Testis (tissue), 3 donors: ENCODE data around the gene KCNF1. TPM values are rescaled to one million over a fixed set of nuclear protein-coding genes. Genes with fewer than 3 reads are reported as not detected.

Source experiments
- DNase-seq: peaks from one replicate; pipeline ENCODE4 v3.0.0-alpha.2; 2019
- H3K27ac ChIP-seq, 2 donors: fragments of 200-600 bp; sonication (generic); one replicate each; pipeline ENCODE4 v1.5.1; 2019
- H3K27me3 ChIP-seq: fragments of 200-600 bp; sonication (generic); one replicate; pipeline ENCODE4 v1.5.1; 2019
- H3K36me3 ChIP-seq: fragments of 200-600 bp; sonication (generic); one replicate; pipeline ENCODE4 v1.5.1; 2017; ENCODE audit warnings: low read depth; ENCODE audit errors: missing control alignments
- H3K4me1 ChIP-seq: fragments of 200-600 bp; sonication (generic); one replicate; pipeline ENCODE4 v1.5.1; 2019
- H3K4me3 ChIP-seq, 2 donors: fragments of 200-600 bp; sonication (generic); one replicate each; pipeline ENCODE4 v1.5.1; 2017 to 2019
- H3K9me3 ChIP-seq: fragments of 200-600 bp; sonication (generic); one replicate; pipeline ENCODE4 v1.5.1; 2017
- CTCF ChIP-seq, 3 experiments: fragments of 450-650 bp in 2 of 3; fragments of 200-600 bp in 1 of 3; sonication (generic) in 1 of 3; IDR thresholded peaks; one replicate each; pipeline ENCODE4 v1.5.1; 2016 to 2019; ENCODE audit warnings: antibody characterized with exemption in 3 of 3, mild to moderate bottlenecking in 2 of 3, moderate library complexity in 1 of 3
- POLR2A ChIP-seq: fragments of 450-650 bp; IDR thresholded peaks from one replicate; pipeline ENCODE4 v1.6.1; 2017; ENCODE audit warnings: antibody characterized with exemption, mild to moderate bottlenecking, moderate library complexity
- WGBS, 2 donors: methylation state at CpG; one replicate each; pipeline ENCODE4 v1.1.5; 2018; 5-methylcytosine and 5-hydroxymethylcytosine counted together
- intact Hi-C: fragments of 100-400 bp; cut with DNase I; formaldehyde crosslinking; loops from one replicate; pipeline ENCODE4 v1.15.1; 2023; ENCODE audit warnings: low total_unique reads
- polyA plus RNA-seq: library from polyadenylated mRNA; stranded (reverse); fragments of 350-450 nt; fragmentation: Illumina TruSeq; extraction: RNeasy Lipid Tissue Mini Kit (QIAGEN cat#74804); gene quantifications from one replicate; pipeline ENCODE4 v1.2.3, GENCODE V29; 2014; ENCODE audit warnings: low read depth, low replicate concordance; ENCODE audit not compliant: insufficient read depth
- total RNA-seq, 2 donors: library from RNA; depleted of rRNA; stranded (reverse); fragments of >200 nt; gene quantifications; one replicate each; pipeline ENCODE4 v1.2.3, GENCODE V29; 2016

Gene KCNF1
- total and polyA plus RNA-seq, 3 donors from 2014 or later, result 0.19 to 0.70 (median 0.63) TPM

DNA sequence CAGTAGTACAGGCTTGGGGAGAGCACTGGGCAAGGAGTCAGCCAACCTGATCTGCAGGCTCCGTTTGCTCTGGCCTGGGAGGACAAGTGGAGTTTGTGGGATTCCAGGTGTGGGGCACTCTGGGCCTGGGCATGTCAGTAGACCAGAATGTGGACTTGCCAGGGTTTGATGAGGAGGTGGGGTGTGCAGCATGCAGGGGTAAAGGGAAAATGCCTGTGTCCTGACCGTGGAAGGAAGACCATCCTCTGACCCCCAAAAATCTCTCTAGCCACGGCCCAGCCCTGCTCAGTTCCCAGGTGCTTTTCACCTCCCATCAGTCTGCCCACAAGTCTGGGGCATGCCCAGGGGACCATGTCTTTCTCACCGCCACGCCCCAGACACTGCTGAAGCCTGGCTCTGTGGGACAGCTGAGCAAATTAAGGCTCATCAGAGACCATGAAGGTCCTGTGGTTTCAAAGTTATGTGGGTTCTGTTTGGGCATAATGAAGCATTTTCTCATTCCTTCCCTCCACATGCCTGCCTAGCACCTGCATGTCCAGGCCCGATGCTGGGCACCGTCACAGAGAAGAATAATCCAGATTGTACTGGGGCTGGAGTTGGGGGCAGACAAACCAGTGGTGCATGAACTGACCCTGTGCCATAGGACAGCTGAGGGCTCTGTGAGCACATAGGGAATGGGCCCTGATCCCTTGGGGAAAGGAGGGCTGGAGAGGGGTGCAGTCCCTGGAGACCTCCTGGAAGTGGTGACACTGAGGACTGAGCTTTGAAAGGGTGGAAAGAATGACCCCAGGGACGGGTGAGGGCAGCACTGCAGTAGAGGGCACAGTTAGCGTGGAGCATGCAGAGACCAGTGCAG is 6.5 kb upstream of the KCNF1 start:
- Histone ChIP-seq H3K27ac (no peak overlapping the region), H3K27me3 (no peaks in the 10 kb centered on the region), H3K4me1 (no peaks in the 10 kb centered on the region), H3K9me3 (no peaks in the 10 kb centered on the region), H3K36me3 (no peaks in the 10 kb centered on the region), H3K4me3 (no peak overlapping the region)
- intact Hi-C loops, result no loop called here
- TF ChIP-seq CTCF (IDR thresholded peaks at IDR 0.05) (no peak), POLR2A (no peak)
- no peak for DNase-seq
- WGBS, 2 donors, result 91 to 92% methylated on average over 7 to 9 of the region's 9 CpGs

GRCh38 chr2:10905862-10906143 is 5.9 kb upstream of the KCNF1 start:
- H3K27me3 ChIP-seq, result no peaks in the 10 kb centered on the region
- intact Hi-C loops, result no loop called here
- TF ChIP-seq CTCF (IDR thresholded peaks at IDR 0.05) (no peak), POLR2A (no peak)

GRCh38 chr2:10906926-10907625 is 4.7 kb upstream of the KCNF1 start:
- WGBS, 2 donors, result 89 to 92% methylated on average over 11 to 14 of the region's 14 CpGs
- Histone ChIP-seq H3K4me1 (no peaks in the 10 kb centered on the region), H3K4me3 (no peak overlapping the region), H3K27me3 (no peaks in the 10 kb centered on the region), H3K9me3 (no peaks in the 10 kb centered on the region), H3K27ac (no peak overlapping the region), H3K36me3 (no peaks in the 10 kb centered on the region)
- no peak for DNase-seq
- TF ChIP-seq CTCF (IDR thresholded peaks at IDR 0.05) (no peak), POLR2A (no peak)
- intact Hi-C loops, result no loop called here

More at GRCh38 chr2:10905862-10906143, 5.9 kb upstream of the KCNF1 start:
- Histone ChIP-seq H3K9me3 (no peaks in the 10 kb centered on the region), H3K4me3 (no peak overlapping the region), H3K27ac (no peak overlapping the region), H3K36me3 (no peaks in the 10 kb centered on the region), H3K4me1 (no peaks in the 10 kb centered on the region)
- 95 to 96% methylated on average over 7 to 8 of the region's 8 CpGs for WGBS, 2 donors
- no peak for DNase-seq

GRCh38 chr2:10908195-10908594 is 3.5 kb upstream of the KCNF1 start:
- WGBS, 2 donors, result 81 to 87% methylated on average over 4 of the region's 4 CpGs
- Histone ChIP-seq H3K27me3 (no peaks in the 10 kb centered on the region), H3K9me3 (no peaks in the 10 kb centered on the region), H3K36me3 (no peaks in the 10 kb centered on the region), H3K4me3 (no peak overlapping the region), H3K27ac (no peak overlapping the region), H3K4me1 (no peaks in the 10 kb centered on the region)
- intact Hi-C loops, result no loop called here
- TF ChIP-seq POLR2A (no peak), CTCF (IDR thresholded peaks at IDR 0.05) (no peak)
- no peak for DNase-seq
